Right atrium auricular region (tissue), 2 donors: ENCODE results near the gene ITGB3. TPM values are rescaled to one million over a fixed set of nuclear protein-coding genes. Genes with fewer than 3 reads are reported as not detected.
A peak's percentile ranks its signal among the peaks of the same experiment; 100 is the strongest.

Experiments
- DNase-seq: peaks from one replicate; pipeline ENCODE4 v3.0.0-alpha.2; 2019; ENCODE audit warnings: low spot score
- H3K27ac ChIP-seq, 2 donors: fragments of 200-600 bp; sonication (generic); 1 replicate in 1 of 2; 2 replicates in 1 of 2; pipeline ENCODE4 v1.5.1; 2016 to 2019
- H3K27me3 ChIP-seq, 2 donors: fragments of 200-600 bp; sonication (generic); one replicate each; pipeline versions ENCODE4 v1.5.1 to v1.6.0; 2017 to 2019
- H3K36me3 ChIP-seq: fragments of 200-600 bp; sonication (generic); one replicate; pipeline ENCODE4 v1.5.1; 2016
- H3K4me1 ChIP-seq, 2 donors: fragments of 200-600 bp; sonication (generic); one replicate each; pipeline versions ENCODE4 v1.5.1 to v1.6.0; 2017 to 2019
- H3K4me3 ChIP-seq, 2 donors: fragments of 200-600 bp; sonication (generic); 1 replicate in 1 of 2; 2 replicates in 1 of 2; pipeline ENCODE4 v1.5.1; 2017 to 2019; ENCODE audit warnings: mild to moderate bottlenecking in 1 of 2, moderate library complexity in 1 of 2
- H3K9me3 ChIP-seq, 2 donors: fragments of 200-600 bp; sonication (generic); one replicate each; pipeline ENCODE4 v1.5.1; 2019
- total RNA-seq, 2 donors: library from RNA; depleted of rRNA; stranded (reverse); fragments of >200 nt; gene quantifications; one replicate each; pipeline ENCODE4 v1.1.0, GENCODE V29; 2016
- TF ChIP-seq, protein P1 (sequence below), 2 donors: fragments of 200-600 bp; sonication (generic); IDR thresholded peaks; one replicate each; pipeline ENCODE4 v1.5.1; 2019; ENCODE audit warnings: antibody characterized with exemption in 2 of 2

Gene ITGB3
- total RNA-seq, 2 donors from 2014 or later = 3.0 to 13.6 TPM

DNA sequence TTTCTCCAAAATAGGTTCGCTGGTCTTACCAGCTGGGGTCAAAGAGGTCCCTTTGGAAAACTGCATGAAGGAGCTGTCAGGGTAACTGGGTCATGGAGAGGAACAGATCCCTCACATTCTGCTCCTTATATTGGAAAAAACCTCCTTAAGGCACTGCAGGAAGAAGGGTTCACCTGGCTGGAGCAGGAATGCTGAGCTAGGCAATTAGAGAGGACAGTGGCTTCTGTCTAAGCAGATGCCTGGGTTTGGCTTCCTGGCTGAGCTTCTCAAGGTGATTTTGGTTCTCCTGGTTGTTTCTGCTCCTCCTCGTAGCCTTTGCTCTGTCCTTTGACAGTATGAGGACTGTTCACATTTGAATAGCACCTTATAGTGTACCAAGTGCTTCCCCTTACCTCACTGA is 19.6 kb downstream of the ITGB3 start:
- no peak overlapping the region for H3K4me3 ChIP-seq
- TF ChIP-seq, protein P1, sequence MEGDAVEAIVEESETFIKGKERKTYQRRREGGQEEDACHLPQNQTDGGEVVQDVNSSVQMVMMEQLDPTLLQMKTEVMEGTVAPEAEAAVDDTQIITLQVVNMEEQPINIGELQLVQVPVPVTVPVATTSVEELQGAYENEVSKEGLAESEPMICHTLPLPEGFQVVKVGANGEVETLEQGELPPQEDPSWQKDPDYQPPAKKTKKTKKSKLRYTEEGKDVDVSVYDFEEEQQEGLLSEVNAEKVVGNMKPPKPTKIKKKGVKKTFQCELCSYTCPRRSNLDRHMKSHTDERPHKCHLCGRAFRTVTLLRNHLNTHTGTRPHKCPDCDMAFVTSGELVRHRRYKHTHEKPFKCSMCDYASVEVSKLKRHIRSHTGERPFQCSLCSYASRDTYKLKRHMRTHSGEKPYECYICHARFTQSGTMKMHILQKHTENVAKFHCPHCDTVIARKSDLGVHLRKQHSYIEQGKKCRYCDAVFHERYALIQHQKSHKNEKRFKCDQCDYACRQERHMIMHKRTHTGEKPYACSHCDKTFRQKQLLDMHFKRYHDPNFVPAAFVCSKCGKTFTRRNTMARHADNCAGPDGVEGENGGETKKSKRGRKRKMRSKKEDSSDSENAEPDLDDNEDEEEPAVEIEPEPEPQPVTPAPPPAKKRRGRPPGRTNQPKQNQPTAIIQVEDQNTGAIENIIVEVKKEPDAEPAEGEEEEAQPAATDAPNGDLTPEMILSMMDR (IDR thresholded peaks at IDR 0.05) = no peak
- no peaks in the 10 kb centered on the region for H3K27me3 ChIP-seq
- peaks cover 0 to 43% of the 10 kb centered on the region in 2 donors for H3K4me1 ChIP-seq
- H3K27ac ChIP-seq = no peak overlapping the region
- no peaks in the 10 kb centered on the region for H3K36me3 ChIP-seq
- no peak for DNase-seq
- no peaks in the 10 kb centered on the region for H3K9me3 ChIP-seq

DNA sequence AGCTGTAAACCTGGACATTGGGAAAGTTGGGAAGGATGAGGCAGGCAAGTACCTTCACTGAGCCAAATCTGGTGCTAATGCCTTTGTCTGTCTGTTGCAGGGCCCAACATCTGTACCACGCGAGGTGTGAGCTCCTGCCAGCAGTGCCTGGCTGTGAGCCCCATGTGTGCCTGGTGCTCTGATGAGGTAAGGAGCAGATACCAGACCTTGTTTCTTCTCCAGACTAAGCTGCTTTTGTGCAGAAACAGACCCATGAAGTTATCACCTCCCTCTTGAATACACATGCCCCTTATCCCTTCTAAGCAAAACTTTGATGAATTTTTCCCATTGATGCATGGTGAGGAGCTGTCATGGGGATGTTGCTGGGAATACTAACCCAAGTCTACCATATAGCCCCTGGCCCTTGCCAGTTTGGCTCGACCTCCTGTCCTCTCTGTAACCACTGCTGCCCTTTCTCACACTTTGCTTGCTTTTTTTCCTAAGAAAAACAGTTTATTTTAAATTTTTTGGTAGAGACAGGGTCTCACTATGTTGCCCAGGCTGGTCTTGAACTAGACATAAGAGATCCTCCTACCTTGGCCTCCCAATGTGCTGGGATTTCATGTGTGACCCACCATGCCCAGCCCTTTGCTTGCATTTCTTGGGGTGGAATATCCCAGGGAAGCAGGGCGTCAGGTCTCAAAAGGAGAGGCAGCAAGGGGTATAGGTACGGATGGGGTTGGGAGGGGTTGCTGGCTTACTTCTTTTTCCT is 20.9 kb downstream of the ITGB3 start:
- TF ChIP-seq, protein P1 (IDR thresholded peaks at IDR 0.05) = no peak
- no peaks in the 10 kb centered on the region for H3K36me3 ChIP-seq
- no peaks in the 10 kb centered on the region for H3K9me3 ChIP-seq
- DNase-seq = no peak
- no peak overlapping the region for H3K4me3 ChIP-seq
- peak overlapping the region; percentile 85 to 92 for H3K27ac ChIP-seq
- H3K4me1 ChIP-seq = peaks cover 0 to 56% of the 10 kb centered on the region in 2 donors
- no peaks in the 10 kb centered on the region for H3K27me3 ChIP-seq

DNA sequence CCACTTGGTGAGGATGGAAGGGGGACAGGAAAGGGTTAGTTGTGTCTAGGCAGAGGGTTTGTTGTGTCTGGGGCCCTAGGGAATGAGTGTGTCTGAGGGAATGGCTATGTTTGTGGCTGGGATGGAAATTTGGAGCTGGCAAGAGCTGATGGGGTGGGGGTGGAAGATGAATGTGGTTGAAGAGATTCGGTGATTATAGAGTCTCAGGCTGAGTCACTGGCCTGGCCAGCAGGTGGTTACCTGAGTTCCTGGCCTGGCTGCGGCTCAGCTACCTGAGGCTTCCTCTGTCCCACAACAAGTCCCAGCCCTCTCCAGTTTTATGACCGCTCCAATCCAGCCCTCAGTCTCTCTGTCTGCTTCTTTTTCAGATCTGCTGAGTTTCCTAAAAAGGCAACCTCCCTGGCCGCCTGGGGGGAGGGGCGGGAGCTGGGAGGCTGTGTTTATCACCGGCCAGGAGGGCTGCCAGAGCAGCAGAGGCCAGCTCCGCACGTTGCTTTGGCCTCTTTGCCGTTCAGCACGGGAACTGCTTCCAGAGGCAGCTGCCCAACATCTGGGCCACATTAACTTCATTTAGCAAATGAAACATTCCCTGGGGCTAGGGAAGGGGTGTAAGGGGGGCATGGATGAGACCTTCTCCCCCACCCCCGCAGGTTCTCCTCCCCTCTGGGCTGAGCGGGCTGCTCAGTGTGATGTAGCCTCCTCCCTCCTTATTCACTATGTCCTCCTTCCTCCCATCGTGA is 21.8 kb downstream of the ITGB3 start:
- Histone ChIP-seq H3K36me3 (no peaks in the 10 kb centered on the region), H3K4me3 (no peak overlapping the region), H3K27ac (peak overlapping the region; percentile 85 to 92), H3K4me1 (peaks cover 0 to 65% of the 10 kb centered on the region in 2 donors), H3K9me3 (no peaks in the 10 kb centered on the region), H3K27me3 (no peaks in the 10 kb centered on the region)
- peak; percentile 80 for DNase-seq
- TF ChIP-seq, protein P1 (IDR thresholded peaks at IDR 0.05) = no peak

DNA sequence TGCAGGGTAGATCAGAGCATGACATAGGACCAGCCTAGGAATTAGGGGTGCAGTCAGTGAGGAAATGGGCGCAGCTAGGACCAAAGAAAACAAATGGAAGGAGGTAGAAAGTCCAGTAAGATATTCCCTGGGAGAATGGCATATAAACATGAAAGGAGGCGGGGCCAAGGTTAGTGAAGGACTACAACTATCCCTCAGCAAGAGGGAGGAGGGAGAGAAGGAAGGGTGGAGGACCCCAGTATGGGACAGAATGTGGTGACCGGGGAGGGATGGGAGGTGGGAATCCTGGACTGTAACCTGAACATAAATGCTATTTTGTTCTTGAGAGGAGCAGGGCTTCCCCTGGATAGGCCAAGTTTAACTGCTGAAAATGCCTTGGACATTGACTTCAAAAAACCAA is 22.8 kb downstream of the ITGB3 start:
- H3K9me3 ChIP-seq = no peaks in the 10 kb centered on the region
- H3K4me1 ChIP-seq = peaks cover 0 to 70% of the 10 kb centered on the region in 2 donors
- no peak overlapping the region for H3K4me3 ChIP-seq
- DNase-seq = no peak
- H3K27me3 ChIP-seq = no peaks in the 10 kb centered on the region
- H3K36me3 ChIP-seq = no peaks in the 10 kb centered on the region
- H3K27ac ChIP-seq = peak overlapping the region; percentile 85 to 92
- TF ChIP-seq, protein P1 (IDR thresholded peaks at IDR 0.05) = no peak

DNA sequence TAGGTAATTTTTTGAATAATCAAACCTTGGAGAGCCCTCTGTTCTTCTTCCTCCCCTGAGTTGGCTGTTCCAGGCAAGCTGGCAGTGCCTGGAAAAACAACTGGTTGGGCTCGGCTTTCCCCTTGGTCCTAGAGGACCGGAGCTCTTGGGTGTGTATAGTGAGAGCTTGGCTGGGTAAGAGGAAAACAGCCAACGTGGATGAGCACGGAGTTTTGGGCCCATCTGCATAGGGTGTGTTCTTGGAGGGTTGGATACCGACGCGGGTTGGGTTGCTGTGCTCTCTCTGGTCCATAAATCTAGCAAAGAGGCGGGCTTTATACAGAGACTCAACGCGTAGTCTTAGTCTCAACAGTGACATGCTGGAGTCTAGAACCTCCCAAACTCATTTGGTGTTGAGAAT is 23.2 kb downstream of the ITGB3 start:
- no peaks in the 10 kb centered on the region for H3K9me3 ChIP-seq
- H3K4me3 ChIP-seq = no peak overlapping the region
- no peaks in the 10 kb centered on the region for H3K27me3 ChIP-seq
- no peaks in the 10 kb centered on the region for H3K36me3 ChIP-seq
- DNase-seq = peak; percentile 87
- H3K4me1 ChIP-seq = peaks cover 0 to 70% of the 10 kb centered on the region in 2 donors
- TF ChIP-seq, protein P1 (IDR thresholded peaks at IDR 0.05) = no peak
- peak overlapping the region; percentile 85 to 92 for H3K27ac ChIP-seq
